Kidney epithelial cell (primary cell): ENCODE results near the gene PPIF. TPM values are rescaled to one million over a fixed set of nuclear protein-coding genes. Genes with fewer than 3 reads are reported as not detected.

Experiments used
- DNase-seq: peaks from one replicate; pipeline ENCODE4 v3.0.0-alpha.2; 2010; ENCODE audit warnings: low read depth
- H3K27me3 ChIP-seq: 2 replicates; pipeline ENCODE4 v1.6.0; 2011; ENCODE audit warnings: low read length; ENCODE audit not compliant: control insufficient read depth, insufficient read depth
- H3K36me3 ChIP-seq: 2 replicates; pipeline ENCODE4 v1.5.1; 2011; ENCODE audit warnings: low read length; ENCODE audit not compliant: control insufficient read depth, insufficient read depth
- H3K4me3 ChIP-seq: 2 replicates; pipeline ENCODE4 v1.5.1; 2011; ENCODE audit warnings: low read depth, mild to moderate bottlenecking, control low read depth, low read length
- total RNA-seq: library from RNA; depleted of rRNA; stranded (reverse); fragments of >200 nt; gene quantifications from 2 replicates; pipeline ENCODE4 v1.2.3, GENCODE V29; 2015
- TF ChIP-seq, protein P1 (sequence below): IDR thresholded peaks from 2 replicates; pipeline ENCODE4 v1.5.1; 2011; ENCODE audit warnings: mild to moderate bottlenecking, moderate library complexity, low read length, control low read depth, inconsistent platforms; ENCODE audit not compliant: insufficient read depth, poor library complexity, severe bottlenecking

The PPIF gene
- total RNA-seq, 1 donor from 2014 or later, result 71.7 TPM

GRCh38 chr10:79399223-79399831, 52.1 kb downstream of the PPIF start:
- TF ChIP-seq, protein P1, sequence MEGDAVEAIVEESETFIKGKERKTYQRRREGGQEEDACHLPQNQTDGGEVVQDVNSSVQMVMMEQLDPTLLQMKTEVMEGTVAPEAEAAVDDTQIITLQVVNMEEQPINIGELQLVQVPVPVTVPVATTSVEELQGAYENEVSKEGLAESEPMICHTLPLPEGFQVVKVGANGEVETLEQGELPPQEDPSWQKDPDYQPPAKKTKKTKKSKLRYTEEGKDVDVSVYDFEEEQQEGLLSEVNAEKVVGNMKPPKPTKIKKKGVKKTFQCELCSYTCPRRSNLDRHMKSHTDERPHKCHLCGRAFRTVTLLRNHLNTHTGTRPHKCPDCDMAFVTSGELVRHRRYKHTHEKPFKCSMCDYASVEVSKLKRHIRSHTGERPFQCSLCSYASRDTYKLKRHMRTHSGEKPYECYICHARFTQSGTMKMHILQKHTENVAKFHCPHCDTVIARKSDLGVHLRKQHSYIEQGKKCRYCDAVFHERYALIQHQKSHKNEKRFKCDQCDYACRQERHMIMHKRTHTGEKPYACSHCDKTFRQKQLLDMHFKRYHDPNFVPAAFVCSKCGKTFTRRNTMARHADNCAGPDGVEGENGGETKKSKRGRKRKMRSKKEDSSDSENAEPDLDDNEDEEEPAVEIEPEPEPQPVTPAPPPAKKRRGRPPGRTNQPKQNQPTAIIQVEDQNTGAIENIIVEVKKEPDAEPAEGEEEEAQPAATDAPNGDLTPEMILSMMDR, result no peak
- Histone ChIP-seq H3K27me3 (no peaks in the 10 kb centered on the region), H3K4me3 (no peak overlapping the region), H3K36me3 (no peaks in the 10 kb centered on the region)
- DNase-seq, result peak; percentile 60

- Histone ChIP-seq H3K36me3 (no peaks in the 10 kb centered on the region), H3K4me3 (no peak overlapping the region), H3K27me3 (no peaks in the 10 kb centered on the region)
- no peak for DNase-seq
- TF ChIP-seq, protein P1, result peak; percentile 77
Observed at GRCh38 chr10:79400146-79401004, 53.1 kb downstream of the PPIF start.

DNA sequence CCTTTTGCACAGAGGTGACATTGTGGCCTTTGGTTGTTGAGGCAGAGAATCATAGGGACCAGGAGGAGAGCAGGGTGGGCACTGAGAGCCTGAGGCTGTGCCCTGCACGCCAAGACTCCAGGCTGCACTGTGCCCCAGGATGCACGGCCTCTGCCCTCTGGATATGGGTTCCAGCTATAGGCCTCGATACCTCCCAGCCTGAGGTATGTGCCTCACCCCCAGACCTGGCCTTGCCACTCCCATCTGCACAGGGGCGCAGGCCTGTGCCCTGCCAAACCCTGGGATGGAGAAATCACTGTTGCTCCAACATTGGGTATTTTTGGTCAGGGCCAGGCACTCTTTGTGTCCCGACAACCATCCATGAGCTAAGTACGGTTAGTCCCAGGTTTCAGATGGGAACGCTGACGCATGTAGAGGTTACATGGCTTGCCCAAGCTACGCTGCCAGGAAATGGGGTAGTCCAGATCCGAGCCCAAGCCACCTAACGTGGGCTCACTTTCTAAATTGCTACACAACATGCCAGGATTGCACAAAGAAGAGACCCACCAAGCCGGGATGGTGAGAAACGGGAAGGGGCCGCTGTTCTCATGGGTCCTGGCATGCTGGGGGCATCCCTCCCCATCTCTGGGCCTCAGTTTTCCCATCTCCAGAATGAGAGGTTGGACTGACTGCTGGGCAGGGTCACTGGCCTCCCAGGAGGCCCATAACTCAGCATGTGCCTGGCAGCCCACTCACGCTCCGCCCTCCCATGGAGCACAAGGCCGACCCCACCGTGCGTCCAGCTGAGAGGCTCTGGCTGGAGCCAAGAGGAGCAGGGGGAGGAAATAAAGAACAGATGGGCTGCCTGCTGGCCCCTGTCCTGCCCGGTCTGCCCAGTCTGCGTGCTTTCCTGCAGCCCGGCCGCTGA, 54.0 kb downstream of the PPIF start:
- TF ChIP-seq, protein P1, result no peak
- Histone ChIP-seq H3K4me3 (no peak overlapping the region), H3K36me3 (no peaks in the 10 kb centered on the region), H3K27me3 (no peaks in the 10 kb centered on the region)
- DNase-seq, result no peak

DNA sequence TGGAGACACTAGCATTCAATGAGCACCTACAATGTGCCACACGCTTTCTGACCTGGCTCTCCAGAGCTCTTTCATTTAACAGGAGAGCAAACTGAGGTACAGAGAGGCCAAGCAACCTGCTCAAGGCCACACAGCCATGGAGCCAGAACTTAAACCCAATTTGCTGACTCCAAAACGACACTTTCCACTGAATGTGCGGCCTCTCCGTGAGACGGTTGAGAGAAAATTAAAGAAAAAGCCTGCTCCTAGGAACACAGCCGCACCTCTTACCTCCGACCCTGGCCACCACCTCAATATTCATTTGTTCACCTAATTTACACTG, 55.3 kb downstream of the PPIF start:
- Histone ChIP-seq H3K36me3 (no peaks in the 10 kb centered on the region), H3K27me3 (no peaks in the 10 kb centered on the region), H3K4me3 (no peak overlapping the region)
- TF ChIP-seq, protein P1, result no peak
- no peak for DNase-seq

DNA sequence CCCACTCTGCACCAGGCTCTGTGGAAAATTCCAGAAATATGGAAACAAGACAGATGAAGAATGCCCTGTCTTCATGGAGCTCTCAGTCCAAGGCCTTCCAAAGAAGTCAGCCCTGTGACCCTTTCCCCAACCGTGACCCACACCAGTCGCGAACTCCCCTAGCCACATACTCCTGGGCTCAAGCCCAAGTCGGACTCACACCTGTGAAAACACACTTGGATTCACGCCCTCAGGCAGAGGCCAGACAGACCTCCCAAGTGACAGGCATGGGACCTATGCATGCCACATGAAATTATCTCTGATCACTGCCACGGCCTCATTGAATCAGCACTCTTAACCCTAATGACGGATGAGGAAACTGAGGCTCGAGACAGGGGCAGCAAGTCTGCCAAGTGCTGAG, 55.7 kb downstream of the PPIF start:
- TF ChIP-seq, protein P1, result no peak
- H3K36me3 ChIP-seq, result no peaks in the 10 kb centered on the region
- no peaks in the 10 kb centered on the region for H3K27me3 ChIP-seq
- H3K4me3 ChIP-seq, result no peak overlapping the region
- DNase-seq, result no peak
